OCI-LY1 (cell line): Measurements from ENCODE around the gene KIF14.

Experiments used
- H2AFZ ChIP-seq: fragments of 200-600 bp; sonication (generic), shearing (Covaris generic); 2 replicates; pipeline ENCODE4 v1.6.0; 2014; ENCODE audit warnings: antibody characterized with exemption, mild to moderate bottlenecking, low read length
- H3F3A ChIP-seq: fragments of 200-600 bp; sonication (generic), shearing (Covaris generic); 2 replicates; pipeline ENCODE4 v1.6.0; 2014; ENCODE audit warnings: mild to moderate bottlenecking, antibody characterized with exemption, low read length, moderate library complexity; ENCODE audit not compliant: insufficient read depth
- H3K27ac ChIP-seq: fragments of 200-600 bp; sonication (generic); 2 replicates; pipeline ENCODE4 v1.5.1; 2014; ENCODE audit warnings: low read length, mixed run types, mild to moderate bottlenecking, low read depth; ENCODE audit not compliant: poor library complexity, severe bottlenecking
- H3K27me3 ChIP-seq: fragments of 200-600 bp; sonication (generic); 2 replicates; pipeline ENCODE4 v1.6.0; 2014; ENCODE audit warnings: antibody characterized with exemption, mild to moderate bottlenecking, low read length, moderate library complexity; ENCODE audit not compliant: insufficient read depth
- H3K36me3 ChIP-seq: fragments of 200-600 bp; sonication (generic); 2 replicates; pipeline ENCODE4 v1.6.1; 2014; ENCODE audit warnings: mild to moderate bottlenecking, antibody characterized with exemption, low read length, moderate library complexity, mixed read lengths; ENCODE audit not compliant: insufficient read depth
- H3K4me1 ChIP-seq: fragments of 200-600 bp; sonication (generic); 2 replicates; pipeline ENCODE4 v1.5.1; 2014; ENCODE audit warnings: mild to moderate bottlenecking, low read length, moderate library complexity; ENCODE audit not compliant: insufficient read depth, severe bottlenecking
- H3K4me2 ChIP-seq: fragments of 200-600 bp; sonication (generic), shearing (Covaris generic); 2 replicates; pipeline ENCODE4 v1.6.1; 2014; ENCODE audit warnings: low read length
- H3K4me3 ChIP-seq: fragments of 200-600 bp; sonication (generic); 2 replicates; pipeline ENCODE4 v1.5.1; 2014; ENCODE audit warnings: low read length, low read depth, mild to moderate bottlenecking, mixed read lengths; ENCODE audit not compliant: poor library complexity, severe bottlenecking
- H3K79me2 ChIP-seq: fragments of 200-600 bp; shearing (Covaris generic); 2 replicates; pipeline ENCODE4 v1.6.1; 2016; ENCODE audit warnings: mixed run types, low read length, mixed read lengths; ENCODE audit not compliant: insufficient read depth
- H3K9ac ChIP-seq: fragments of 200-600 bp; sonication (generic), shearing (Covaris generic); 2 replicates; pipeline ENCODE4 v1.6.1; 2014; ENCODE audit warnings: mild to moderate bottlenecking, low read length, mixed read lengths
- H3K9me2 ChIP-seq: fragments of 200-600 bp; sonication (generic), shearing (Covaris generic); 2 replicates; pipeline ENCODE4 v1.6.1; 2014; ENCODE audit warnings: low read depth, mild to moderate bottlenecking, low read length, mixed read lengths
- H3K9me3 ChIP-seq: fragments of 200-600 bp; shearing (Covaris generic); 2 replicates; pipeline ENCODE4 v1.6.1; 2014; ENCODE audit warnings: low read length, mixed read lengths
- H4K20me1 ChIP-seq: fragments of 200-600 bp; sonication (generic), shearing (Covaris generic); 2 replicates; pipeline ENCODE4 v1.6.0; 2016; ENCODE audit warnings: mild to moderate bottlenecking, low read length; ENCODE audit not compliant: insufficient read depth
- EZH2 ChIP-seq: fragments of 200-600 bp; sonication (generic), shearing (Covaris generic); IDR thresholded peaks from 2 replicates; pipeline ENCODE4 v1.8.0; 2017; ENCODE audit warnings: borderline replicate concordance, mixed run types, mild to moderate bottlenecking, antibody characterized with exemption, low read length, moderate library complexity, mixed read lengths
- TF ChIP-seq, protein P1 (sequence below): fragments of 200-600 bp; sonication (generic), shearing (Covaris generic); IDR thresholded peaks from 2 replicates; pipeline ENCODE4 v1.5.1; 2017; ENCODE audit warnings: mild to moderate bottlenecking, antibody characterized with exemption, low read length, moderate library complexity, mixed read lengths

The KIF14 gene

DNA sequence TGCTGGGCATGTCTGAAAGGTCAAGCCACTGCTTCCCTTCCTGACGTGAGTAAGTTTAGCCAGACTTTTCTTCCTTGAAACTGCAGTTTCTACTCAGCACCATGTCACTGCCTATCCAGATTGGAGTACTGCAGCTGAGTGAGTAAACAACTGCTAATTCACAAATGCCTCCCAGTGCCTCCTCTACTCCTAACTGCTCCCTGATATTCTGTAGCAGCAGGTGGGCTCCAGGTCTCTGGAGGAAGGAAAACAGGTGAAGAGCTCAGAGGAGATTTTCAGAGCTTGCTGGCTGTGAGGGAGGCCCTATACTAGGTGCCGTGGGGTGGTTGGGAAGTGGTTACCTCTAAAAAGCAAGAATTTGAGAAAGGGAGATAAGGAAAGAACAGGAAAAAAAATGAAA, 96.5 kb downstream of the KIF14 start:
- no peaks in the 10 kb centered on the region for H3K9me3 ChIP-seq
- no peak overlapping the region for H3K9ac ChIP-seq
- H3K27me3 ChIP-seq: peaks cover 5% of the 10 kb centered on the region; the same call in 1 of the 2 replicates
- no peaks in the 10 kb centered on the region for H4K20me1 ChIP-seq
- no peaks in the 10 kb centered on the region for H3F3A ChIP-seq
- H3K9me2 ChIP-seq: no peaks in the 10 kb centered on the region
- H3K4me3 ChIP-seq: no peak overlapping the region
- H3K4me1 ChIP-seq: no peaks in the 10 kb centered on the region
- H3K36me3 ChIP-seq: no peaks in the 10 kb centered on the region
- no peak overlapping the region for H3K27ac ChIP-seq
- no peak overlapping the region for H3K4me2 ChIP-seq
- TF ChIP-seq, protein P1, sequence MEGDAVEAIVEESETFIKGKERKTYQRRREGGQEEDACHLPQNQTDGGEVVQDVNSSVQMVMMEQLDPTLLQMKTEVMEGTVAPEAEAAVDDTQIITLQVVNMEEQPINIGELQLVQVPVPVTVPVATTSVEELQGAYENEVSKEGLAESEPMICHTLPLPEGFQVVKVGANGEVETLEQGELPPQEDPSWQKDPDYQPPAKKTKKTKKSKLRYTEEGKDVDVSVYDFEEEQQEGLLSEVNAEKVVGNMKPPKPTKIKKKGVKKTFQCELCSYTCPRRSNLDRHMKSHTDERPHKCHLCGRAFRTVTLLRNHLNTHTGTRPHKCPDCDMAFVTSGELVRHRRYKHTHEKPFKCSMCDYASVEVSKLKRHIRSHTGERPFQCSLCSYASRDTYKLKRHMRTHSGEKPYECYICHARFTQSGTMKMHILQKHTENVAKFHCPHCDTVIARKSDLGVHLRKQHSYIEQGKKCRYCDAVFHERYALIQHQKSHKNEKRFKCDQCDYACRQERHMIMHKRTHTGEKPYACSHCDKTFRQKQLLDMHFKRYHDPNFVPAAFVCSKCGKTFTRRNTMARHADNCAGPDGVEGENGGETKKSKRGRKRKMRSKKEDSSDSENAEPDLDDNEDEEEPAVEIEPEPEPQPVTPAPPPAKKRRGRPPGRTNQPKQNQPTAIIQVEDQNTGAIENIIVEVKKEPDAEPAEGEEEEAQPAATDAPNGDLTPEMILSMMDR: no peak
- no peak for TF ChIP-seq EZH2
- no peak overlapping the region for H2AFZ ChIP-seq
- no peaks in the 10 kb centered on the region for H3K79me2 ChIP-seq

DNA sequence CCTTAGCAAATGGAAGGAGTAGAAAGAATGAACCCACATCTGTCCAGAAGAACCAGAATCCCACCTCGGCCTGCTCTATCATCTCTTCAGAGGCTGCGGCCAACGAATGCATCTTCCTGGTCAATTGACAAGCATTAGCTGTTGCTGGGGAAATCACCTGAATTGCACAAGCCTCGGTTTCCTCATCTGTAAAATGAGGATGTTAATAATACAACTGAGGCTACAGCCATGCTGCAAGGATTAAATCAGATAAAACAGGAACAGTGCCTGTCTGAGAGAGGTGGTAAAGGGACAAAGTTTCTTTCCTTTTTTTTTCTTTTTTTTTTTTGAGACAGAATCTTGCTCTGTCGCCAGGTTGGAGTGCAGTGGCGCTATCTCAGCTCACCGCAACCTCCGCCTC, 99.8 kb downstream of the KIF14 start:
- Histone ChIP-seq H3K27ac (no peak overlapping the region), H3K4me1 (no peaks in the 10 kb centered on the region), H3K4me2 (no peak overlapping the region), H3K4me3 (no peak overlapping the region), H3K9me2 (no peaks in the 10 kb centered on the region), H3K9ac (no peak overlapping the region), H4K20me1 (no peaks in the 10 kb centered on the region), H3K36me3 (no peaks in the 10 kb centered on the region), H2AFZ (no peak overlapping the region), H3K79me2 (no peaks in the 10 kb centered on the region), H3K27me3 (no peaks in the 10 kb centered on the region), H3K9me3 (no peaks in the 10 kb centered on the region), H3F3A (no peaks in the 10 kb centered on the region)
- TF ChIP-seq EZH2: no peak
- TF ChIP-seq, protein P1: no peak

DNA sequence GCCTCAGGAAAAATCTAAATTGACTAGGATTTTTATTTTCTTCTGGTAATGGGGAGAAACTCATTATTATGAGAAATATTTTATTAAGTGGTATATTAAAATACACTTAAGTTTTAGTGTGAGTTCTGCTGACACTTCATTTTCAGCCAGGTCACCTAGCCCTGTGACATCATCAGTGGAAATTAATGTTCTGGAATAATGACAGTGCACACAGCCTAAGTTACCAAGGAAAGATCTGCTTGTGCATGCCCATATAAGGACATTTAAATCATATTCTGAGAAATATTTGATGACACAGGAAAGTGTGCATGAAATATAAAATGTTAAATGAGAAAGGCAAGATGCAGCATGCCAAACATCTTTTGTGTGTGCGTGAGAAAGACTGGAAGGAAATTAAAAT, 102.0 kb downstream of the KIF14 start:
- TF ChIP-seq, protein P1: no peak
- TF ChIP-seq EZH2: no peak
- no peaks in the 10 kb centered on the region for H3K4me1 ChIP-seq
- H3K36me3 ChIP-seq: no peaks in the 10 kb centered on the region
- no peak overlapping the region for H3K9ac ChIP-seq
- H3K9me2 ChIP-seq: no peaks in the 10 kb centered on the region
- H2AFZ ChIP-seq: no peak overlapping the region
- no peaks in the 10 kb centered on the region for H3K9me3 ChIP-seq
- no peak overlapping the region for H3K27ac ChIP-seq
- H3K79me2 ChIP-seq: no peaks in the 10 kb centered on the region
- H3K4me3 ChIP-seq: no peak overlapping the region
- H3F3A ChIP-seq: no peaks in the 10 kb centered on the region
- no peaks in the 10 kb centered on the region for H4K20me1 ChIP-seq
- no peak overlapping the region for H3K4me2 ChIP-seq
- no peaks in the 10 kb centered on the region for H3K27me3 ChIP-seq
